ENCODE results near the gene MYDGF. TPM values are rescaled to one million over a fixed set of nuclear protein-coding genes. Genes with fewer than 3 reads are reported as not detected.

Gene MYDGF
- total RNA-seq, 1 experiment from 2014 or later, result 81.2 TPM

DNA sequence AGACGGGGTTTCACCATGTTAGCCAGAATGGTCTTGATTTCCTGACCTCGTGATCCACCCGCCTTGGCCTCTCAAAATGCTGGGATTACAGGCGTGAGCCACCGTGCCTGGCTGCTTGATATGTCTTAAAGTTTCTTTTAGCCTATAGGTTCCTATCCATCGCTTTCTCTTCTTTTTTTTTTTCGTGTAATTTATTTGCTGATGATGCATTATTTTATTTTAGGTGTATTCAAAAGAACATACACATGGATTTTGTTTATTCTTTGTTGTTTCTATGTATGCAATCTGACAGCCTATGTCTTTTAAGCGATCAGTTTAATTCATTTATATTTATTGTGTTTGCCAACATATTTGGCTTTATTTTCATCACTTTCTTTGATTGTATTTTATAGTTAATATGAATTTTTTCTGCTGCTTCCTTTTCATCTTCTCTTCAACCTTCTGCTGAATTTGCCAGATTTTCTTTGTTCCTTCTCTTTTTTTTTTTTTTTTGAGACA, 56.8 kb downstream of the MYDGF start:
- no peak for TF ChIP-seq CTCF (IDR thresholded peaks at IDR 0.05; ENCODE audit: unreplicated experiment)
- Mint-ChIP-seq H3K27me3 (ENCODE audit: unreplicated experiment) (peaks cover 51% of the 10 kb centered on the region), H3K4me1 (ENCODE audit: low read depth, unreplicated experiment) (no peaks in the 10 kb centered on the region), H3K4me3 (ENCODE audit: low read depth, unreplicated experiment) (no peak overlapping the region), H3K9me3 (ENCODE audit: low read depth, unreplicated experiment) (no peaks in the 10 kb centered on the region), H3K27ac (ENCODE audit: unreplicated experiment) (no peak overlapping the region), H3K36me3 (ENCODE audit: insufficient read depth, unreplicated experiment) (peaks cover 4% of the 10 kb centered on the region)
- DNase-seq, result no peak
- CTCF ChIA-PET, result no interaction called here
- intact Hi-C loops (cut with micrococcal nuclease; ENCODE audit: unreplicated experiment), result no loop called here
- BruUV-seq (replicated peaks), result no TSS peak

DNA sequence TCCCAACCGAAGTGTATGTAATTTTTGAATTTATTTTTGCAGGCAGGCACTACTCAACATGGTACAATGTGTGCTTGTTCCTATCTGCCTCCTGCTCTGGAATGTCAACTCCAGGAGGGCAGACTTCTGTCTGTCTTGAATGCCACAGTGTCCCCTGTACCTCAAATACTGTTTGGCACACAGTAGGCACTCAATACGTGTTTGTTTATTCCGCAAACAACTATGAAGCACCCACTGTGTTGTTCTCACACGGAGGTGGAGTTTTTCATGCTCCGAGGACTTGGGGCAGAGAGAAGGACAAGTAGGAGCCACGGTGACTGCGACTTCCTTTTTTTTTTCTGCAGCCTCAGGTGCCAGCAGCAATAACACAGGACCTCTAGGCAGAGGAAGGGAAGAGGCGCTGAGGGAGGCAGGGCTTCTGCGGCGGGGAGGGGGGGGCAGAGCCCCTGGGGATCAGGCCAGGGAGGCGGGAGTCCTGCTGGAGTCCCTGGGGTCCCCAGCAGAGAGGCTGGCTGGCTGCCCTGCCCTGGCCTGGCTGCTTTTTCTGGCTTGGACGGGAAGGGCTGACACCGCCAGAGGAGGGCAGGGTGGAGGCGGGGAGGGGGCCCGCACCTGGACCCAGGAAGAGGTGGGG, 60.1 kb downstream of the MYDGF start:
- H3K27ac Mint-ChIP-seq (ENCODE audit: unreplicated experiment), result no peak overlapping the region
- CTCF ChIA-PET, result interaction anchor here (0.6 kb wide), 1 partner anchor 343 kb away, joined by 3 read pairs; no protein-coding TSS in a partner anchor
- DNase-seq, result no peak
- BruUV-seq (replicated peaks), result no TSS peak
- peaks cover 48% of the 10 kb centered on the region for H3K27me3 Mint-ChIP-seq (ENCODE audit: unreplicated experiment)
- H3K4me3 Mint-ChIP-seq (ENCODE audit: low read depth, unreplicated experiment), result no peak overlapping the region
- TF ChIP-seq CTCF (IDR thresholded peaks at IDR 0.05; ENCODE audit: unreplicated experiment), result no peak
- no peaks in the 10 kb centered on the region for H3K9me3 Mint-ChIP-seq (ENCODE audit: low read depth, unreplicated experiment)
- no peaks in the 10 kb centered on the region for H3K4me1 Mint-ChIP-seq (ENCODE audit: low read depth, unreplicated experiment)
- intact Hi-C loops (cut with micrococcal nuclease; ENCODE audit: unreplicated experiment), result no loop called here
- peaks cover 9% of the 10 kb centered on the region for H3K36me3 Mint-ChIP-seq (ENCODE audit: insufficient read depth, unreplicated experiment)

Other genes starting within 250 kb of the MYDGF start
- 38.9 and 47.1 TPM in 2 replicates for gene UBXN6, start 212.5 kb downstream of the MYDGF start, total RNA-seq (2022)
- 31.9 and 40.6 TPM in 2 replicates for gene HDGFL2, start 198.0 kb downstream of the MYDGF start, total RNA-seq (2022)
- gene PLIN4, start 151.9 kb downstream of the MYDGF start, total RNA-seq (2022), result 1.1 and 2.3 TPM in 2 replicates
- 7.6 and 13.1 TPM in 2 replicates for gene PLIN5, start 135.1 kb downstream of the MYDGF start, total RNA-seq (2022)
- gene LRG1, start 130.3 kb downstream of the MYDGF start, total RNA-seq (2022), result 28.5 and 36.4 TPM in 2 replicates
- 0.21 and 0.34 TPM in 2 replicates for gene SEMA6B, start 110.7 kb downstream of the MYDGF start, total RNA-seq (2022)
- gene TNFAIP8L1, start 30.8 kb downstream of the MYDGF start, total RNA-seq (2022), result 4.3 and 5.3 TPM in 2 replicates
- 52.2 and 59.2 TPM in 2 replicates for gene DPP9, start 53.5 kb upstream of the MYDGF start, total RNA-seq (2022)
- 8.8 and 10.2 TPM in 2 replicates for gene FEM1A, start 121.4 kb upstream of the MYDGF start, total RNA-seq (2022)
- 13.5 and 15.8 TPM in 2 replicates for gene TICAM1, start 161.4 kb upstream of the MYDGF start, total RNA-seq (2022)
- gene PLIN3, start 197.3 kb upstream of the MYDGF start, total RNA-seq (2022), result 38.6 and 43.7 TPM in 2 replicates
- gene ARRDC5, start 232.6 kb upstream of the MYDGF start, total RNA-seq (2022), result not detected in 2 replicates
- gene UHRF1, start 239.2 kb upstream of the MYDGF start, total RNA-seq (2022), result 41.0 and 45.2 TPM in 2 replicates